ENCODE measurements around the gene MRTFA. TPM values are rescaled to one million over a fixed set of nuclear protein-coding genes. Genes with fewer than 3 reads are reported as not detected.

Gene MRTFA
- total RNA-seq, 1 donor from 2014 or later = 26.4 TPM

GRCh38 chr22:40417041-40417440, 219.5 kb downstream of the MRTFA start:
- ATAC-seq (ENCODE audit: poor library complexity) (no peak), DNase-seq (peak; percentile 29)
- intact Hi-C loops (cut with DNase I) = no loop called here

- intact Hi-C loops (cut with DNase I) = no loop called here
- DNase-seq (peak; percentile 7), ATAC-seq (ENCODE audit: poor library complexity) (no peak)
These were observed 219.9 kb downstream of the MRTFA start for GRCh38 chr22:40416636-40417035.

GRCh38 chr22:40416267-40416570, 220.3 kb downstream of the MRTFA start:
- intact Hi-C loops (cut with DNase I) = no loop called here
- no peak for DNase-seq
- ATAC-seq (ENCODE audit: poor library complexity) = no peak

- ATAC-seq (ENCODE audit: poor library complexity) (peak; percentile 26), DNase-seq (no peak)
- intact Hi-C loops (cut with DNase I) = no loop called here
These were observed 220.8 kb downstream of the MRTFA start for GRCh38 chr22:40415531-40416266.

- peak; percentile 8 for ATAC-seq (ENCODE audit: poor library complexity)
- intact Hi-C loops (cut with DNase I) = no loop called here
- DNase-seq = no peak
These were observed 221.5 kb downstream of the MRTFA start for GRCh38 chr22:40414838-40415505.

- ATAC-seq (ENCODE audit: poor library complexity) (no peak), DNase-seq (no peak)
- intact Hi-C loops (cut with DNase I) = no loop called here
These were observed 222.2 kb downstream of the MRTFA start for GRCh38 chr22:40414311-40414710.

GRCh38 chr22:40413873-40414272, 222.6 kb downstream of the MRTFA start:
- no peak for DNase-seq
- intact Hi-C loops (cut with DNase I) = no loop called here
- no peak for ATAC-seq (ENCODE audit: poor library complexity)

- intact Hi-C loops (cut with DNase I) = no loop called here
- DNase-seq = no peak
- no peak for ATAC-seq (ENCODE audit: poor library complexity)
These were observed 224.1 kb downstream of the MRTFA start for GRCh38 chr22:40412441-40412840.

- ATAC-seq (ENCODE audit: poor library complexity) (no peak), DNase-seq (no peak)
- intact Hi-C loops (cut with DNase I) = no loop called here
These were observed 225.0 kb downstream of the MRTFA start for GRCh38 chr22:40411506-40411861.

- DNase-seq = no peak
- intact Hi-C loops (cut with DNase I) = no loop called here
- no peak for ATAC-seq (ENCODE audit: poor library complexity)
These were observed 225.6 kb downstream of the MRTFA start for GRCh38 chr22:40410731-40411505.

- DNase-seq = no peak
- intact Hi-C loops (cut with DNase I) = no loop called here
- no peak for ATAC-seq (ENCODE audit: poor library complexity)
These were observed 226.2 kb downstream of the MRTFA start for GRCh38 chr22:40410272-40410671.

- intact Hi-C loops (cut with DNase I) = no loop called here
- no peak for ATAC-seq (ENCODE audit: poor library complexity)
- DNase-seq = no peak
These were observed 226.9 kb downstream of the MRTFA start for GRCh38 chr22:40409613-40410113.

- ATAC-seq (ENCODE audit: poor library complexity) = no peak
- intact Hi-C loops (cut with DNase I) = no loop called here
- no peak for DNase-seq
These were observed 227.6 kb downstream of the MRTFA start for GRCh38 chr22:40408718-40409612.

GRCh38 chr22:40407831-40408717, 228.4 kb downstream of the MRTFA start:
- peak; percentile 3 for ATAC-seq (ENCODE audit: poor library complexity)
- intact Hi-C loops (cut with DNase I) = no loop called here
- no peak for DNase-seq

GRCh38 chr22:40407021-40407761, 229.3 kb downstream of the MRTFA start:
- DNase-seq = no peak
- intact Hi-C loops (cut with DNase I) = no loop called here
- ATAC-seq (ENCODE audit: poor library complexity) = no peak

GRCh38 chr22:40406063-40406890, 230.2 kb downstream of the MRTFA start:
- no peak for DNase-seq
- intact Hi-C loops (cut with DNase I) = no loop called here
- ATAC-seq (ENCODE audit: poor library complexity) = no peak

All from Right ventricle myocardium superior (tissue), 1 donor.